Epithelial cell of prostate (primary cell): ENCODE measurements around the gene ZSCAN12.
"Not testable (repeated sequence)": the region's sequence is repeated elsewhere in the genome, so short reads cannot be mapped to it uniquely, and the experiment has no call there.

Experiments
- DNase-seq: peaks from one replicate; pipeline ENCODE4 v3.0.0-alpha.2; 2011; ENCODE audit warnings: low read depth, low spot score
- H3K27ac ChIP-seq: fragments of 450-650 bp; 2 replicates; pipeline ENCODE4 v1.5.1; 2017; ENCODE audit warnings: mild to moderate bottlenecking

ZSCAN12 gene

DNA sequence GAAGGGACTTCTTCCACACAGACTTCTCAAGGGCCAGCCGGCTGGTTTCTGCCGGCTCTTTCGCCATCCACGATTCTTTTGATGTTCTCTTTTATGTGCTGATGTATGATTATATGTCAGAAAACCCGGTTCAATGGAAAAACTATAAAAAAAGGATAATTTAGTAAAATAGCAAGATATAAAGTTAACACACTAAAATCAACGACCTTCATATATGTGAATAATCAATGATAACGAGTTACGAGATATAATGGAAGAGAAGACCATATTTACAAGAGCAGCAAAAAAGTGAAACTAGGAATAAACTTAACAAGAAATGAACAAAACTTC, 540 bp upstream of the ZSCAN12 start:
- peak overlapping the region; percentile 57 for H3K27ac ChIP-seq
- no peak for DNase-seq

GRCh38 chr6:28395918-28396317, 3.6 kb downstream of the ZSCAN12 start:
- no peak for DNase-seq

DNA sequence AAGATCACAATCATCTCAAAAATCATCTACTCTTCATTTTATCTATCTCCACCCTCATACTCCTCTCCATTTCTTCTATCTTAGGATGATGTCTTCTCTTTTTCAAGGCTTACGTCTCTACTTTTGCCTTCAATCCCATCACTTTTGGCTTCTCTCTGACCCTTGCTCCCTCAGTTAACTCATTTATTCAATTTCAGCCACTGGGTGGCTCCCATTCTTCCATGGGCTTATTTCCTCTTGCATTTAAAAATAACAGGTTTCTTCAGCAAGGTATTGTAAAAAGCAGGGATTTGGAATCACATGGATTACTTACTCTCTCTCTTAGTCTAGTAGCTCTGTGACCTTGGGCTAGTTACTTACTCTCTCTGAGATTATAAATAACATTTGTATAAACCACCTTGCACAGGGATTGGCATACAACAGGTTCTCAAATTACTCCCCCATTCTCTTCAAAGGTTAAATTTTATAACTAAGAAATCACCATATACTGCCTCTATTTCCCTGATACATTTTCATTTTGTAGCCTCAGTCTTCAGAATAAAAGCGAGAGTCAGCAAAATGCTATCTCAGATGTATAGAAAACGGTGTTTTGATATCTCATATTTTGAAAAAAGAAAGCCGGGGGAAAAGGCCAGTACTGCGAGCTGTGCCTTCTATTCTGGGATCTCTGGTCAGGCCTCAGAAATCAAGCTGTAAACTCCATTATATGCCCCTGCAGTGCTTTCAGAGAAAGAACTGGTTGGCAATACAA, 5.5 kb downstream of the ZSCAN12 start:
- H3K27ac ChIP-seq, result no peak overlapping the region
- DNase-seq, result no peak

More at GRCh38 chr6:28395918-28396317, 3.6 kb downstream of the ZSCAN12 start:
- H3K27ac ChIP-seq, result no peak overlapping the region

DNA sequence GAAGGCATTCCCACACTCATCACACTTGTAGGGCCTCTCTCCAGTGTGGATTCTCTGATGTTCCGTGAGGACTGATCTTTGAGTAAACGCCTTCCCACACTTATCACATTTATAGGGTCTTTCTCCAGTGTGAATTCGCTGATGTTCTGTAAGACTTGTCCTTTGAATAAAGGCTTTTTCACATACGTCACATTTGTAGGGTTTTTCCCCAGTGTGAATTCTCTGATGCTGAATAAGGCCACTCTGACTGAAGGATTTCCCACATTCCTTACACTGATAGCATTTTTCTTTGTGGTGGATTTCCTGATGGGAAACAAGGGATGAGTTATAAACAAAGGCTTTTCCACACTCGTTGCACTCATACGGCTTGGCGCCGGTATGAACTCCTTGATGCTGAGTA, 8.9 kb downstream of the ZSCAN12 start:
- DNase-seq, result no peak
- H3K27ac ChIP-seq, result no peak overlapping the region

GRCh38 chr6:28384143-28384533, 15.4 kb downstream of the ZSCAN12 start:
- no peak for DNase-seq
- peak overlapping the region; percentile 53 for H3K27ac ChIP-seq

DNA sequence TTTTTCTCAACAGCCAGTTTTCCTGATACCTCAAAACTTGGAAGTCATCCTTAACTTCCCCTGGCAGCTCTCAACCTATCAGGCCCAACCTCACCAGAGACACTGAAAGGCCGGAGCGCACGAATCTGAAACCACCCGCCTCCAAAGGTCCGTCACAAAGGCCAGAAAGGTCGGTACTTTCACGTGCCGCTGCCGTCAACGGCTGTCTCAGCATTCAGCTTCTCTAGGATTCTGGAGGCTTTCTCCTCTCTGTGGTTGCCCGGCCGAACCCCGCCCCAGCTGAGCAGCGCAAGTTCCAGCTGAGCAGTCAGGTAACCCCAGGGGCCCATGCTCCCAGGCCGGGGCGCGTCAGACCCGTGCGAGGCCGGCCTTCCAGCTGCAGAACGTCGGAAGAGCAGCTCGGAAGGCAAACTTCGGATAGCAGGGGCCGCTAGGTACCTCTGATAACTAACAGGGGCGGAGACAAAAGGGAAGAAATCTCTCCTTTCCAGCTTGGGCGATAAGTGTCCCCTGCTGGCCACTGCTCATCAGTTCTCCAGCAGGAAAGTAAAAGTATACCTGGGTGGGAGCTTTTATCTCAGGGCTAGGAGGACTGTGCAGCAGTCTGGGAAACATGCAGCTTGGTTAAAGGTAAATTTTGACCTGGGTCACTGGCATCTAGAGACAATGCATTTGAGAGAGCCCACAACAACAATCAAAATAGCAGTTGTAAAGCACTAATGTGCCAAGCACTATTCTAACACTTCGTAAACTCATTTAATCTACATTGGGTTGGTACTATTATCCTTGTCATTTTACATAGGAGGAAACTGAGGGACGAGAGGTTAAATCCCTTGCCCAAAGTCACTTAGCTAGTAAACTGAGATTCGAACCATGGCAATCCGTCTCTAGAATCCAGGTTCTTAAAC, 16.1 kb downstream of the ZSCAN12 start:
- DNase-seq, result peak; percentile 29
- H3K27ac ChIP-seq, result peak overlapping the region; percentile 53

DNA sequence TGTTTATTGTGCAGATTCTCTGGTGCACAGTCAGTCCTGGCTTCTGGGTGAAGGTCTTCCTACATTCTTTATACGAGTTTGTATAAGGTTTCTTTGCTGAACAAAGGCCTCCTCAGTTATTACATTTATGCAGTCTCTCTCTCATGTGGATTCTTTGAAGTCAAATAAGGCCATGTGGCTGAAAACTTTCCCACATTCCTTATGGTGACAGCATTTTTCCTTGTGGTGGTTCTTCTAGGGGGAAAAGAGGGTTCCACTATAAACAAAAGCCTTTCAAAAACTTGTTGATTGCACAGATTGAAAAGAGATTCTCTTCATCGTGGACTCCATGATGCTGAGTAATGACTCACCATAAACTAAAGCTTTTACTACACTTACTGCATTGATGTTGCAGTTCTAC, 19.2 kb downstream of the ZSCAN12 start:
- DNase-seq, result no peak
- no peak overlapping the region for H3K27ac ChIP-seq

- no peak overlapping the region for H3K27ac ChIP-seq
- no peak for DNase-seq
These were observed 20.9 kb downstream of the ZSCAN12 start for GRCh38 chr6:28378644-28379043.

GRCh38 chr6:28377879-28378278, 21.7 kb downstream of the ZSCAN12 start:
- H3K27ac ChIP-seq, result no peak overlapping the region
- DNase-seq, result no peak

- no peak overlapping the region for H3K27ac ChIP-seq
- DNase-seq, result no peak
These were observed 25.6 kb downstream of the ZSCAN12 start for GRCh38 chr6:28373925-28374324.

DNA sequence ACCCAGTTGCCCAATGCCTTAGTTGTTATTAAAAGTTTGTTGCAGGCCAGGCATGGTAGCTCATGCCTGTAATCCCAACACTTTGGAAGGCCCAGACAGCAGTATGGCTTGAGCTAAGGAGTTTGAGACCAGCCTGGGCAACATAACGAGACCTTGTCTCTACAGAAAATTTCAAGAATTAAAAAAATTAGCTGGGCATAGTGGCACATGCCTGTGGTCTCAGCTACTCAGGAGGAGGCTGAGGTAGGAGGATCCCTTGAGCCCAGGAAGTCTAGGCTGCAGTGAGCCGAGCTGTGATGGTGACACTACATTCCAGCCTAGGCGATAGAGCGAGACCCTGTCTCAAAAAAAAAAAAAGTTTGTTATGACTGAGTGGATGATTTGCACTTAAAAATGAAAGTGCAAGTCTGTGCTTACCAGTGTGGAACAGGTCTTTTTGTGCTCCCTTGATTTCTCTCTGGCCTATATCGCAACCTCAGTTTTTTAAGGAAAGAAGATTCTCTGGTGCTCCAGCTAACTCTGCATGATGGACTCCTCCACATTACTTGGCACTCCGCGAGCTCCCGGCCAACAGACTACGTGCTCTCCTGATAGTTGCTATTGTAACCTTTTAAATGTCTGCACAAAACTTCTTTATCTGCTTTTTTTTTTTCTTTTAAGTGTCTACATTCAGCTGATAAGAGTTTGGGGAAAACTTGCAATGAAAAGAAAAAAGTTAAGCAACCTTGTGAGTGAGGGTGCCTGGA, 27.7 kb downstream of the ZSCAN12 start:
- DNase-seq, result no peak
- no peak overlapping the region for H3K27ac ChIP-seq

- no peak for DNase-seq
These were observed 28.3 kb downstream of the ZSCAN12 start for GRCh38 chr6:28371280-28371679.

GRCh38 chr6:28370440-28370839, 29.1 kb downstream of the ZSCAN12 start:
- no peak for DNase-seq
- H3K27ac ChIP-seq, result no peak overlapping the region

More at GRCh38 chr6:28371280-28371679, 28.3 kb downstream of the ZSCAN12 start:
- H3K27ac ChIP-seq, result no peak overlapping the region

- DNase-seq, result no peak
- no peak overlapping the region for H3K27ac ChIP-seq
These were observed 30.1 kb downstream of the ZSCAN12 start for GRCh38 chr6:28369463-28369862.

GRCh38 chr6:28368522-28368921, 31.0 kb downstream of the ZSCAN12 start:
- H3K27ac ChIP-seq, result no peak overlapping the region

DNA sequence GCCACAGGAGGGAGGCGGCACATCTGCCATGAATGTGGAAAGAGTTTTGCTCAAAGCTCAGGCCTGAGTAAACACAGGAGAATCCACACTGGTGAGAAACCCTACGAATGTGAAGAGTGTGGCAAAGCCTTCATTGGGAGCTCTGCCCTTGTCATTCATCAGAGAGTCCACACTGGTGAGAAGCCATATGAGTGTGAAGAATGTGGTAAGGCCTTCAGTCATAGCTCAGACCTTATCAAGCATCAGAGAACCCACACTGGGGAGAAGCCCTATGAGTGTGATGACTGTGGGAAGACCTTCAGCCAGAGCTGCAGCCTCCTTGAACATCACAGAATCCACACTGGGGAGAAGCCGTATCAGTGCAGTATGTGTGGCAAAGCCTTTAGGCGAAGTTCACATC, 34.0 kb downstream of the ZSCAN12 start:
- DNase-seq, result not testable (repeated sequence)

More at GRCh38 chr6:28368522-28368921, 31.0 kb downstream of the ZSCAN12 start:
- no peak for DNase-seq

GRCh38 chr6:28360961-28361360, 38.6 kb downstream of the ZSCAN12 start:
- H3K27ac ChIP-seq, result no peak overlapping the region
- DNase-seq, result no peak

More for the DNA sequence above, 34.0 kb downstream of the ZSCAN12 start:
- H3K27ac ChIP-seq, result not testable (repeated sequence)

GRCh38 chr6:28359562-28359961, 40.0 kb downstream of the ZSCAN12 start:
- H3K27ac ChIP-seq, DNase-seq: not testable (repeated sequence)

DNA sequence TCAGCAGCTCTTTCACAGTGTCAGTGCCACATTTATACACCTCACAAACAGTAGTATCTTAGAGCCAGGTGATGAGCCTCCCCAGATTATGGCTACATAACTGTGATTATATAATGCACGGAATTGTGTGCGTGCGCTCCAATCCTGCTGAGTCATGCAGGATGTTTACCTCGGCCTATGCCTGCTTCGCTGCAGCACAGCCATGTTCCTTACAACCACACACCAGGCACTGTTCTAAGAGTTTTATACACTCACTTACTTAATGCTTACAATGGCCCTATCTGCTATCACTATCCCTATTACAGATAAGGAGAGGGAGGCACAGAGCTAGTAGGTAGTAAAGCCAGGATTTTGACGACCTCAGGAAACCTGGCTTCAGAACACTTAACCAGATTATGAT, 42.5 kb downstream of the ZSCAN12 start:
- H3K27ac ChIP-seq, result no peak overlapping the region
- DNase-seq, result no peak

- DNase-seq, result no peak
- peak overlapping the region; percentile 72 for H3K27ac ChIP-seq
These were observed 42.9 kb downstream of the ZSCAN12 start for GRCh38 chr6:28356666-28357020.
